Calu3 (cell line): ENCODE measurements around the gene DHX16. TPM values are rescaled to one million over a fixed set of nuclear protein-coding genes. Genes with fewer than 3 reads are reported as not detected.

Experiments used
- BruUV-seq: library from RNA; stranded (reverse); fragments of 400-500 nt; replicated peaks from 2 replicates; lab custom pipeline; 2021; lab: Mats Ljungman, UMichigan
- CTCF ChIA-PET: fragments of 300-600 bp; sonication (Branson Sonifier 250); formaldehyde crosslinking; loops from one replicate; lab custom pipeline; 2022; ENCODE audit warnings: antibody characterized with exemption; lab: Charles Lee
- DNase-seq: peaks from one replicate; pipeline ENCODE4 v3.0.0; 2022
- H3K27ac Mint-ChIP-seq: one replicate; pipeline ENCODE4 v1.8.0; 2022; ENCODE audit warnings: mixed read lengths; ENCODE audit not compliant: unreplicated experiment
- H3K27me3 Mint-ChIP-seq: one replicate; pipeline ENCODE4 v1.8.0; 2022; ENCODE audit warnings: mixed read lengths; ENCODE audit not compliant: unreplicated experiment
- H3K36me3 Mint-ChIP-seq: one replicate; pipeline ENCODE4 v1.8.0; 2022; ENCODE audit warnings: mild to moderate bottlenecking, moderate library complexity, mixed read lengths; ENCODE audit not compliant: insufficient read depth, unreplicated experiment
- H3K4me1 Mint-ChIP-seq: one replicate; pipeline ENCODE4 v1.8.0; 2022; ENCODE audit warnings: mild to moderate bottlenecking, low read depth, mixed read lengths; ENCODE audit not compliant: unreplicated experiment
- H3K4me3 Mint-ChIP-seq: one replicate; pipeline ENCODE4 v1.8.0; 2022; ENCODE audit warnings: mild to moderate bottlenecking, low read depth, moderate library complexity, mixed read lengths; ENCODE audit not compliant: unreplicated experiment
- H3K9me3 Mint-ChIP-seq: one replicate; pipeline ENCODE4 v1.8.0; 2022; ENCODE audit warnings: low read depth, mixed read lengths; ENCODE audit not compliant: unreplicated experiment
- intact Hi-C: fragments of 100-400 bp; cut with micrococcal nuclease; formaldehyde crosslinking; loops from one replicate; pipeline ENCODE4 v1.10.0; 2022; ENCODE audit not compliant: unreplicated experiment
- total RNA-seq: library from RNA; stranded (reverse); gene quantifications from 2 replicates; pipeline ENCODE4 v1.2.3, GENCODE V29; 2022
- TF ChIP-seq, protein P1 (sequence below): fragments of 200-600 bp; IDR thresholded peaks from one replicate; pipeline ENCODE4 v1.8.0; 2022; ENCODE audit warnings: antibody characterized with exemption; ENCODE audit not compliant: unreplicated experiment

DHX16 gene
- total RNA-seq, 1 experiment from 2014 or later: 55.6 TPM

DNA sequence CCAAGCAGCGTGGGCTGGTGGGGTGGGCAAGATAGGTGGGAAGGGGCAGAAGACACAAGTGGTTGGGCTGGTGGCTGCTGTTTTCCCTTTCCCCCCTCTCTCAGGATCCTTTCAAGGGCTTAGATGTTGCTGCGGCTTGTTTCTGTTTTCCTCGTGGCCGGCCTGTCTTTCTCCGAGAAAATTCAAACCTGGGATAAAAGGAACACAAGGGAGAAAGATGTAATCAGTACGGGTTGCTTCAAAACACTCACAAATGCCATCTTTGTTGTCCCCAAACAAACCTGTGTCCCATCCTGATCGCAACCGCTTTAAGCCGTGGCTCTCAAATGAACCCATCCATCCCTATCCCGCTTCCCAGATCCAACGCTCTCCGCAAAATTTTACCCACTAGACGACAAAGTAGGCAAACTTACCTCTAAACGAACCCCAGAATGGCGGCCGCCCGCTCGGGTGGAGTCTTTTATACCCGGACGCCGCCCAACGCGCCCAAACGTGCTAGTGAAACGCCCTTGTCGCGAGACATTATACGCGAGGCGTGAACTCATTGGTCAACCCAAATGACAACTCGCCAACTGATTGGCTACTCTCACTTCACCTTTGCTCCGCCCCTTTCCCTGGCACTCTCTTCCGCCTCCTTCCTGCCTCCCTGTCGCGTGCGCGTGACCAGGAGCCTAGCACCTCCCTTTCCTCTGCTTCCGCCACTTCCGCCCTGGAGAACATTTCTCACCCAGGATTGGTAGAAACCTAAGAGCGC lies 55.8 kb downstream of the DHX16 start, which contains the start of gene PPP1R10:
TSS of gene PPP1R10 (minus strand) at position 433 of the 754 bp plus-strand sequence. CDS start 7,299 bp downstream, outside the sequence.
- CTCF ChIA-PET: interaction anchor here (0.6 to 2.0 kb wide), 2 partner anchors 30 to 114 kb away, joined by 3 to 10 read pairs; no protein-coding TSS in a partner anchor
- DNase-seq: peak; percentile 99
- H3K36me3 Mint-ChIP-seq: peaks cover 93% of the 10 kb centered on the region
- intact Hi-C loops: loop anchor here (5.0 kb wide), 1 partner anchor 105 kb away; the partner anchor contains the start of gene TUBB
- H3K4me1 Mint-ChIP-seq: peaks cover 48% of the 10 kb centered on the region
- H3K4me3 Mint-ChIP-seq: peak within 1 kb of the TSS; percentile 70
- TF ChIP-seq, protein P1, sequence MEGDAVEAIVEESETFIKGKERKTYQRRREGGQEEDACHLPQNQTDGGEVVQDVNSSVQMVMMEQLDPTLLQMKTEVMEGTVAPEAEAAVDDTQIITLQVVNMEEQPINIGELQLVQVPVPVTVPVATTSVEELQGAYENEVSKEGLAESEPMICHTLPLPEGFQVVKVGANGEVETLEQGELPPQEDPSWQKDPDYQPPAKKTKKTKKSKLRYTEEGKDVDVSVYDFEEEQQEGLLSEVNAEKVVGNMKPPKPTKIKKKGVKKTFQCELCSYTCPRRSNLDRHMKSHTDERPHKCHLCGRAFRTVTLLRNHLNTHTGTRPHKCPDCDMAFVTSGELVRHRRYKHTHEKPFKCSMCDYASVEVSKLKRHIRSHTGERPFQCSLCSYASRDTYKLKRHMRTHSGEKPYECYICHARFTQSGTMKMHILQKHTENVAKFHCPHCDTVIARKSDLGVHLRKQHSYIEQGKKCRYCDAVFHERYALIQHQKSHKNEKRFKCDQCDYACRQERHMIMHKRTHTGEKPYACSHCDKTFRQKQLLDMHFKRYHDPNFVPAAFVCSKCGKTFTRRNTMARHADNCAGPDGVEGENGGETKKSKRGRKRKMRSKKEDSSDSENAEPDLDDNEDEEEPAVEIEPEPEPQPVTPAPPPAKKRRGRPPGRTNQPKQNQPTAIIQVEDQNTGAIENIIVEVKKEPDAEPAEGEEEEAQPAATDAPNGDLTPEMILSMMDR: no peak
- TSS peak; percentile 65 for BruUV-seq
- H3K27me3 Mint-ChIP-seq: peaks cover 16% of the 10 kb centered on the region
- no peaks in the 10 kb centered on the region for H3K9me3 Mint-ChIP-seq
- H3K27ac Mint-ChIP-seq: peak within 1 kb of the TSS; percentile 98

GRCh38 chr6:30615958-30616810 lies 56.6 kb downstream of the DHX16 start:
- H3K4me3 Mint-ChIP-seq: peak overlapping the region; percentile 70
- intact Hi-C loops: loop anchor here (5.0 kb wide), 1 partner anchor 106 kb away; the partner anchor contains the start of gene TUBB
- no peaks in the 10 kb centered on the region for H3K9me3 Mint-ChIP-seq
- CTCF ChIA-PET: no interaction called here
- H3K27me3 Mint-ChIP-seq: peaks cover 16% of the 10 kb centered on the region
- H3K27ac Mint-ChIP-seq: peak overlapping the region; percentile 98
- H3K4me1 Mint-ChIP-seq: peaks cover 56% of the 10 kb centered on the region
- peaks cover 93% of the 10 kb centered on the region for H3K36me3 Mint-ChIP-seq
- peak; percentile 24 for DNase-seq
- no TSS peak for BruUV-seq
- TF ChIP-seq, protein P1: no peak

- intact Hi-C loops: loop anchor here (5.0 kb wide), 1 partner anchor 107 kb away; the partner anchor contains the start of gene TUBB
- DNase-seq: peak; percentile 45
- Mint-ChIP-seq H3K36me3 (peaks cover 93% of the 10 kb centered on the region), H3K27me3 (peaks cover 16% of the 10 kb centered on the region), H3K4me1 (peaks cover 60% of the 10 kb centered on the region), H3K9me3 (no peaks in the 10 kb centered on the region), H3K27ac (peak overlapping the region; percentile 98), H3K4me3 (peak overlapping the region; percentile 70)
- no TSS peak for BruUV-seq
- TF ChIP-seq, protein P1: no peak
- CTCF ChIA-PET: interaction anchor here (0.6 to 1.2 kb wide), 8 partner anchors 16 to 686 kb away, joined by 3 to 6 read pairs (median 5); partner anchors contain the start of genes ABCF1 and DHX16
Observed at GRCh38 chr6:30615219-30615957, 57.4 kb downstream of the DHX16 start.
